Keratinocyte (primary cell): ENCODE measurements around the gene MAP4K2.
A peak's percentile ranks its signal among the peaks of the same experiment; 100 is the strongest.

ENCODE experiments used
- EZH2 ChIP-seq: IDR thresholded peaks from one replicate; pipeline ENCODE4 v1.6.1; 2012; ENCODE audit warnings: inconsistent platforms, mild to moderate bottlenecking, low read length, moderate library complexity
- TF ChIP-seq, protein P1 (sequence below), 3 experiments: IDR thresholded peaks in 1 of 3; conservative IDR thresholded peaks in 1 of 3; optimal IDR thresholded peaks in 1 of 3; 2 replicates in 2 of 3; 3 replicates in 1 of 3; pipeline versions ENCODE3 to v1.5.1; 2011; ENCODE audit warnings: low read length in 3 of 3, mild to moderate bottlenecking in 3 of 3, moderate library complexity in 2 of 3, control low read depth in 1 of 3, inconsistent platforms in 1 of 3; ENCODE audit not compliant: insufficient read depth in 2 of 3; ENCODE audit errors: extremely low read depth in 1 of 3

DNA sequence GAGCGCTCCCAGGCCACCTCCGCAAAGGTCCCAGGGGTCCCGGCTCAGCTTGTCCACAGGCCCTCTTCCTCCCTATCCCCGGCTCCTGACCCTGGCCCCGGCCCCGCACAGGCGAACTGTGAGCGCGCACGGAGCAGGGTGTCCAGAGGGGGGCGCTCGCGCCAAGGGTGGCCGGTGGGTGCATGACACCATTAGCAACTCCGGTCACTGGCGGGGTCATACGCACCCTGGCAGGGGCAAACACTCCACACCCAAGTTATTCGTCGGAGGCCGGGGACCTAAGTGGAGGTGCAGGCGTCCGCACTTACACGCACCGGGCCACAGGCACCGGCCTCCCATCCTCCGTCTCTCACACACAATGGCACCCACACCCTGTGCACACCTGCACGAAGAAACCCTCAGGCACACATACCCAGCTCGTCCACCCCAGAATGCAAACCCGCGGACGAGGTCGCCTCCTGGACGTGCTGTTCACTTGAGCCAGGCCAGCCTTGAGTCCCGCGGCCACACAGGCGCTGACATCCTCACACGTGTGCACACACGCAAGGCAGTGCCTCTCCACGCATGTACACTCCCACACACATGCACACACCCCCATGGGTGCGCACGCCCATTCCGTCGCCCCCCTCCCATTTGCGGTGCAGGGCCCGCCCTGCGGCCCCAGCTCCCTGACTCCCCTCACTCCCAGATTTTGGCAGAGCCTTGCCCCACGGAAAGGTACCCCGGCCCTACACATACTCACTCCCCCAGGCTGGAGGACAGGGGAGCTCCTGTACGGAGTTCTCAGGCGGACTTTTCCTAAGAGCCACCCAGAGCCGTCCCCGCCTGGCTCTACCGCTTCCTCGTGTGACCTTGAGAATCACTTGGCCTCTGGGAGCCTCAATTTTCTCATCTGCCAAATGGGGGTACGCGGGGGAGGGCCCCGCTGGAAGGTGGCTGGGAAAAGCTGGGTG, 59.1 kb downstream of the MAP4K2 start, which contains the start of gene RASGRP2:
- TF ChIP-seq, protein P1, sequence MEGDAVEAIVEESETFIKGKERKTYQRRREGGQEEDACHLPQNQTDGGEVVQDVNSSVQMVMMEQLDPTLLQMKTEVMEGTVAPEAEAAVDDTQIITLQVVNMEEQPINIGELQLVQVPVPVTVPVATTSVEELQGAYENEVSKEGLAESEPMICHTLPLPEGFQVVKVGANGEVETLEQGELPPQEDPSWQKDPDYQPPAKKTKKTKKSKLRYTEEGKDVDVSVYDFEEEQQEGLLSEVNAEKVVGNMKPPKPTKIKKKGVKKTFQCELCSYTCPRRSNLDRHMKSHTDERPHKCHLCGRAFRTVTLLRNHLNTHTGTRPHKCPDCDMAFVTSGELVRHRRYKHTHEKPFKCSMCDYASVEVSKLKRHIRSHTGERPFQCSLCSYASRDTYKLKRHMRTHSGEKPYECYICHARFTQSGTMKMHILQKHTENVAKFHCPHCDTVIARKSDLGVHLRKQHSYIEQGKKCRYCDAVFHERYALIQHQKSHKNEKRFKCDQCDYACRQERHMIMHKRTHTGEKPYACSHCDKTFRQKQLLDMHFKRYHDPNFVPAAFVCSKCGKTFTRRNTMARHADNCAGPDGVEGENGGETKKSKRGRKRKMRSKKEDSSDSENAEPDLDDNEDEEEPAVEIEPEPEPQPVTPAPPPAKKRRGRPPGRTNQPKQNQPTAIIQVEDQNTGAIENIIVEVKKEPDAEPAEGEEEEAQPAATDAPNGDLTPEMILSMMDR (optimal IDR thresholded peaks at IDR 0.05 in 1 of 3, IDR thresholded peaks at IDR 0.05 in 1 of 3, conservative IDR thresholded peaks at IDR 0.05 in 1 of 3; ENCODE audit: extremely low read depth in 1 of 3, insufficient read depth in 2 of 3, low read length in 3 of 3), result peak; percentile 53 to 78 (median 76)
- TF ChIP-seq EZH2, result peak; percentile 100
